ENCODE results near the gene ARPC1A.

ARPC1A gene

GRCh38 chr7:99390941-99391602 is 65.4 kb downstream of the ARPC1A start:
- DNase-seq = no peak

- no peak for DNase-seq
Measured at GRCh38 chr7:99392046-99392445, 66.3 kb downstream of the ARPC1A start.

GRCh38 chr7:99392659-99393354 is 67.1 kb downstream of the ARPC1A start:
- peak; percentile 73 for DNase-seq

- no peak for DNase-seq
Measured at GRCh38 chr7:99393355-99394187, 67.9 kb downstream of the ARPC1A start.

- DNase-seq = no peak
Measured at GRCh38 chr7:99394188-99394502, 68.4 kb downstream of the ARPC1A start.

DNA sequence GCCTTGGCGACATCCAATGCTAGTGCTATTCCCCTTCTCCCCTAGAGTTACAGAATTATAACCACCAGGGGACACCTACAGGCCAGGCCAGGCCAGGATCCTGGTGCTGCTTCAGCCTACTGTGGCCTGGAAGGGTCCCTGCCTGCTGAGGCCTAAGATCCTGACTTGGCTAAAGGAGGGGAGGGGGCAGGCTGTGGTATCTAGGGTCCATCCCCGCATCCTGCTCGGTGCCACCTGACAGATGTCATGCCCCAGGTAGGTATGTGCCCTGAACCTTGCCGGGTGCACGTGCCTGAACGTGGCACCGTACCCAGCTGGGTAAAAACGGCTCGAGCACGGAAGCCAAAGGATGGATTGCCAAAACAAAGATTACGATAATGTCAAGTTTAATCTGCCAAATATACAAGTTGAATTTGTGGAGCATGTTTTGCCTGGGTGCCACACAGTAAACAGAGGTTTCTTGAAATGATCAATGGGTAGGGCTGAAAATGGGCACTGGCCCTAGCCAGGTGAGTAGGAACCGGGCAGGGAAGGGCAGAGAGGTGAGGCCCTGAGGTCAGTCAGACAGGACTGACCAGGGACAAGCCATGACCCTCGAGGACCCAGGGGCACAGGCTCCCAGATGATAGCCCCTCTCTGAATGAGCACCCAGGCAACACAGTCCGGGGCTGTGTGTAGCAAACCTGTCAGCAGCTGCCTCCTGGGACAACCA is 70.1 kb downstream of the ARPC1A start:
- no peak for DNase-seq

DNA sequence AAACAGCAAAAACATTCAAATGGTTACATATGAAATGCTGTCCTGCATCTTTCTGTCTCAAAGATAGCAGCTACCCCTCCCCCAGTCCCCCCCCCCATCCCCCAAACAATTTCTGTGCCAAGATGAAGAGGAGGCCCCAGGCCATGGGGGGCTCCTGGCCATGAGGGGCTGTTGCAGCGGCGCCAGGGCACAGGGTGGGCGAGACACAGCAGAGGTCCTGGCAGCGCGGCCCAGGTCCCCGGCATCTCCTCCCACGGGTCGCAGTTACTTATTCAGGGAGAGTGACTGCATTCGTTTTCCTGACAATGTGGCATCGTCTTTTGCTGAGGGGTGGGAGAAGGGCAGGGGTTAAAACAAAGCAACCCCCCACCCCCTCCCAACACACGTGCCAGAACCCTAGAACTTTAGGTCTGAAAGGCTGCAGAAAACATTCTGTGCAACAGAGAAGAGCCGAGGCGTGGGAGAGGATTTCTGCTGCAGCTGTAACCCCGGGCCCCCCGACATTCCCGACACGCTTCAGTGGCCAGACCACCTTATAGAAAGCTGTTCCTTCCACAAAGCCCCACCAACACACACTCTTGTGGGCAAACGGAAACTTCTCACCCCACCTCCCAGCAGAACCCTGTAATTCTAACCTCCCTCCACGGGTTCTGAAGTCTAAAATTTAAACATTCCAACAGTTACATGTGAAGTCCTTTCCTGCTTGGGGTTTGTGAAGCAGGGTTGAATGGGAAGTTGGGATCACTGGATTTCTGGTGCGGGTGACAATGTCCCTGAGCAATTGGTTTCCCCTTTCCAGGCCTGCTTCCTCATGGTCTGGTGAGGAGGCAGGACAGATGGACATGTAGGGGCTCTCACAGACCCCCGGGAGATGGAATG is 71.0 kb downstream of the ARPC1A start:
- no peak for DNase-seq

DNA sequence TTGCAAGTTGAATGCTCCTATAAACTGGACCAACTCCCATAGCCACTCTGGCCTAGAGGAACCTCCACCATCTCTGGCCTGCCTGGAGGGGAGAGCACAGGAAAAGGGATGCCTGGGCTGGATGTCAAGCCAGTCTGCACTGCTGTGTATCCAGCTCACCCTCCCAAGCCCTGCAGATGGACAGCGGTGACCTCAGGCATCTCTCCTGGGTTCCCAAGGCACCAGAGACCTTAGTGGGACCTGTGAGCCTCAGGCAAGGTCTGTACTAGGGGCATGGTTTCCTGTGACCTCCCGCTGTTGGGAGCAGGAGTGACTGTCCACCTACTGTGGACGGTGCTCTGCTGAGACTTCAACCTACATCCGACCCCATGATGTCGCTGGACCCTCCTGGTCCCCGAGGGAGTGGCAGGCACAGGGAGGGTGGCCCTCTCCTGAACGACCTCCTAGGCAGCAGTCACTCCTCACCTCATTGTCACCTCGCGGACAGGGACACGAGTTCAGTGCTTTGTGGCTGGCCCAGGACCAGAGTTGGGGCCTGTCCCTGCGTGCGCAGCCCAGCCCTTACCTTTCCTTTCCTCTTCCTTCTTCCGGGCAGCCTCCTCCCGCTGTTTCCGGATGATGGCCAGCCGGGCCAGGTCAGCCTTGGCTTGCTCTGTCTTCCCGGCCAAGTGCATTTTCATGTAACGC is 71.7 kb downstream of the ARPC1A start:
- DNase-seq = no peak

- DNase-seq = no peak
Measured at GRCh38 chr7:99398891-99399445, 73.3 kb downstream of the ARPC1A start.

DNA sequence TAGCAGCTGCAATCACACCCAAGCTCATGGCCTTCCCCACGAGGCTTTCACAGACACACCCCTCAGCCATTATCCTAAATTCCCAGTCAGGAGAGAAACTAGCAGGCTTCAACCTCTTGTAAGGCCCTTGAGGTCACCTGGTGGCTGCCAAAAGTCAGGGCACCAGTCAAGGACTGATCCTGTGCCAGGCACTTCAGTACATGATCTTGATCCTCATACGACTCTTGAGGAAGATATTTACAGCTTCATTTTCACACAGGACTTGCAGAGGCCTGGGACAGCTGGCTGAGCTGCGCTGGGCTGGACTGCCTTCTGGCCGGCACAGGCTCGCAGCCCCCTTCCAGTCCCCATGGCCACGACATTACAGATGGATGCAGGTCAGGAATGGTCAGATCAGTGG is 73.9 kb downstream of the ARPC1A start:
- no peak for DNase-seq

- DNase-seq = no peak
Measured at GRCh38 chr7:99402854-99403253, 77.2 kb downstream of the ARPC1A start.

- DNase-seq = no peak
Measured at GRCh38 chr7:99403764-99404163, 78.1 kb downstream of the ARPC1A start.

DNA sequence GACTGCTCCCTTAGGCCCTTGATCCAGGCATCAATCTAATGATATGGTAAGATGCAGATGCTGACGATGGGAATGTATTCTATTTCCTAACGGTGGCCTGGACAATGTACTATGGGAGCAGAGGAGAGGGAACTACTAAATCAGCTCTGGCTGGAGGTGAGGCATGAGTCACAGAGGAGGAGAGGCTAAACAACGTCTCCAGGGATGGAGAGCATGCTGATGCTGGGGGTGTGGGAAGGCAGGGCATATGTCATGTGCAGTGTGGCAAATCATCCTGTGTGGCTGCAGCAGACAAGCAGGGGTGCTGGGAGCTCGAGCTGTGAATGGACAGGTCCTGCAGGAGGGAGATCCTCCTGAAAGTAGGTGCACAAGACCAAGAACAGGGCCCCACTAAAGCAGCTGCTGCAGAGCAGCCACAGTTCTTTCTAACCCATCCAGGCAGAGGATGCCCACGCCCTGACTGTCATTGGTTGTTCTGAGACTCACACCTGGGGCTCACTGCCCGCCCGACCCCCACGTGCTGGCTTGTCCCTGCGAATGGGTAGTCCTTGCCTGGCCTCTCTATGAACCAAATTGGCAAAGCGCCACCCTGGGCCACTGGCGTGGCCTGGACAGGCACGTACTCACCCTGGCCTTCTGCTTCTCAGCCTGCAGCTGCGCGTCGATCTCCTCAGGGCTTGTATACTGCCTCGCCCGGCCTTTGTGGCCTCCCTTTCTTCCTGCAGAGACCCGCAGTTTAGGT is 78.7 kb downstream of the ARPC1A start:
- no peak for DNase-seq

DNA sequence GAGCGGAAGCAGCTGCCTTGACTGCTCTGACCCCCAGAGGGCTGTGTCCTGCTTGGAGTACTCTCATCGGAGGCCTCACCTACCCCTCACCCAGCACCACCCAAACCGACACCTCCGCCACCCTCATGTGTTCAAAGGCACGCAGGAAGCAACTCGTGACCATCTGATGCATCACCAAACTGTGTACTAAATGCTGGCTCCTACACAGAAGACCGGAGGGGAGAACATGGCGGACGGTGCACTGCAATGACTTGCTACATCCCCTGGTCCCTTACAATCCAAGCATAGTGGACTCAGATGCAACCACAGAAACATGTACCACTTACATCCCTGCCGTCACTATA is 79.3 kb downstream of the ARPC1A start:
- no peak for DNase-seq

DNA sequence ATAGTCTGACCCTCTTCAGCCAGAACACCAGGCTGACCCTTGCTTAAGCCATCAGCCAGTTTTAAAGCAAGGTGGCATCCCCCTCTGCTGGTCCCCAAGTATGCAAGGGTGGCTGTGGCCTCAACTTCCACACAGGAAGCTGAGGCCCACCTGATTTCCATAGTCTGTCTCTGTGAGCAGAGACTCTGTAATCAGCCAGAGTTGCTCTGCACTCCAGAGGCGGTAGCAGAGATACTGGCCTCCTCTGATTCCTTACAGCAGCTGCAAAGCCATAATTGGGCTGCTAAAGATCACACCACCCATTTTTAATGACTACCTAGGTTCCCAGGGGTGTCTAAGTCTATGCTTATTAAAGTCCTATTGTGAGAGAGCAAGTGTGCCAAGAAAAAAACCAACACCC is 80.9 kb downstream of the ARPC1A start:
- DNase-seq = no peak

GRCh38 chr7:99407872-99408378 is 82.2 kb downstream of the ARPC1A start:
- no peak for DNase-seq

GRCh38 chr7:99408379-99409191 is 82.9 kb downstream of the ARPC1A start, which contains the start of the genes BUD31 and PDAP1:
Gene BUD31, plus strand, starts transcription at chr7:99408969. Its CDS starts 2,124 bp downstream, at chr7:99411093.
Gene PDAP1, minus strand, starts transcription at chr7:99408597. Its CDS starts 49 bp downstream, at chr7:99408548.
- peak; percentile 93 for DNase-seq

DNA sequence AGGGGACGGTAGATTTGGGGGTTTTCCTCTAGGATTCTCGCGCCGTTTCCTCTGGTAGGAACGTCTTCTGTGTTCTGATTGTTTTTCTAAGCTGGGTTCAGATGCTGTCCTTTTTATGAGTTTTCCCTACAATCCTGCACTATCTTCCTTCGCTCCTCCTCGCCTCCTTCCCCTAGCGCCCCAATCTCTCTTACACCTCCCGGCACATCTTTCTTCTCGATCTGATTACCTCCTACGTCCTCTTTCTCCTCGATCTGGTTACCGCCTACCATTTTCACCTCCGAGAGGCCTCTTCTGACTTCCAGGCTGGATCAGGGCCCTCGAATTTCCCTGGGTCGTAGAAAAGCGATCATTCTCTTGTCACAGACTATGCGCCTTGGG is 83.5 kb downstream of the ARPC1A start:
- no peak for DNase-seq

DNA sequence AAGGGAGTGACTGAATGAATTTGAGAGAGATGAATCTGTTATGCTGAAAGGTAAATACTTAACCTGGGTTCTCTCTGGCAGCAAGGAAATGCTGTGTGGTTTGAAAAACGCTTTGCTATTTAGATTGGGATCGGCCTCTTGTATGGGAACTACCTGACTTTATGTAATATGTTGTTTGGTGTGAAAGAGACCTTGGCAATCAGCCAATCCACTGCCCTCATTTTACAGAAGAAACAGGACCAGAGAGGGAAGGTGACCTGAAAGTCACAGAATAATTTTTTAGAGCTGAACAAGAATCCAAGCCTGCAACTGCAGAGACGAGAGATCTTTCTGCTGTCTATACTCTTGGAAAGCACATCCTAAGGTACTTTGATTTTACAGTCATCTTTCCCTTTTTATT is 84.1 kb downstream of the ARPC1A start:
- no peak for DNase-seq

All from activated CD4-positive, alpha-beta T cell treated with anti-CD3 and anti-CD28 coated beads for 1 hour (primary cell).